Endothelial cell of umbilical vein (primary cell): ENCODE results near the gene GNB1.

Experiments
- CTCF ChIP-seq, 2 donors: IDR thresholded peaks; 1 replicate in 1 of 2; 2 replicates in 1 of 2; pipeline ENCODE4 v1.5.1; 2011; ENCODE audit warnings: low read length in 2 of 2, mild to moderate bottlenecking in 2 of 2, moderate library complexity in 2 of 2, control low read depth in 1 of 2, inconsistent platforms in 1 of 2, low read depth in 1 of 2; ENCODE audit not compliant: insufficient read depth in 1 of 2; ENCODE audit errors: extremely low read depth in 1 of 2
- EZH2 ChIP-seq: IDR thresholded peaks from 2 replicates; pipeline ENCODE4 v1.6.1; 2012; ENCODE audit warnings: borderline replicate concordance, low read depth, mild to moderate bottlenecking, moderate library complexity, low read length, inconsistent platforms; ENCODE audit not compliant: severe bottlenecking
- FOS ChIP-seq: IDR thresholded peaks from 2 replicates; pipeline ENCODE4 v1.6.1; 2011; ENCODE audit warnings: mild to moderate bottlenecking, low read length, moderate library complexity, borderline replicate concordance; ENCODE audit not compliant: insufficient read depth
- MYC ChIP-seq: IDR thresholded peaks from one replicate; pipeline ENCODE4 v1.6.1; 2011; ENCODE audit warnings: mild to moderate bottlenecking, low read depth, low read length
- POLR2A ChIP-seq: IDR thresholded peaks from 2 replicates; pipeline ENCODE4 v1.6.1; 2012; ENCODE audit warnings: low read depth, mild to moderate bottlenecking, control low read depth, low read length
- POLR2AphosphoS5 ChIP-seq: IDR thresholded peaks from 2 replicates; pipeline ENCODE4 v1.6.1; 2012; ENCODE audit warnings: low read depth, mild to moderate bottlenecking, control low read depth, low read length, moderate library complexity; ENCODE audit not compliant: insufficient read depth

DNA sequence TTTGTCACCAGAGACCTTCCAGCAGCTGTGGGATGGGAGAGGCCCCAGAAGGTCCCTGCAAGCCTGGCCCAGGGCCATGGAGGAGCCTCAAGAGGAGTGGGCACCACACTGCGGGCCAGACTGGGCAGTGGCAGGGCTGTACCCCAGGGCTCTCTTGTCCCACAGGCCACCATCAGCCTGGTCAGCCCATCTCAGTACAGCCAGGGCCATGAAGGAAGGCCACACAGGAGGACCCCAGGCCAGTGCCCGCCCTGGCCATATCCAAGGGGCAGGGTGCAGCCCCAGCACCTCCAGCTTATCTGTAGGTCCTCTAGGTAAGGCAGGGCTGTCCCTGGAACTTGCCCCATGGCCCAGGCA, 3.1 kb upstream of the GNB1 start:
- TF ChIP-seq CTCF (IDR thresholded peaks at IDR 0.05; ENCODE audit: extremely low read depth in 1 of 2, insufficient read depth in 1 of 2, low read depth in 1 of 2, low read length in 2 of 2) (no peak), POLR2A (no peak), POLR2AphosphoS5 (no peak), EZH2 (no peak), FOS (no peak), MYC (no peak)
